ENCODE data around the gene HGFAC.

Gene HGFAC

DNA sequence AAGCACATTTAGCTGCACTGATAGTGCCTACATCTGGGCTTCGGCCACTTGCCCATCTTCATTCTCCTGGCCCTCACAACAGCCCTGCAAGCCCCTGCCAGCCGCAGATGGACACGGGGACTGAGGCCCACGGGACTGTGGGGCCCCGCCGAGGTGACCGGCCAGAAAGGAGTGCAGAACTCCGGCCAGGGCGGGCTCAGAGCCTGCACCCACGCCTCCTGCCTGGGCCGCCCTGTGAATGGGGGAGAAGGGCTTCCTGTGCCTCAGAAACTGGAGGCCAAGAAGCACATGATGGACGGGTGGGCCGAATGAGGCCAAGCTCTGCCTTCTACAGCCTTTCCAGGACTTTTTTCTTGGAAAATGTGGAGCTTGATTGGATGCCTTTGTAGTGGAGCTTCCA, 35.7 kb upstream of the HGFAC start:
- H3K4me3 ChIP-seq (ENCODE audit: low read length), result no peak overlapping the region
- no peaks in the 10 kb centered on the region for H3K4me1 ChIP-seq (ENCODE audit: low read length)
- H3K36me3 ChIP-seq (replicated peaks; ENCODE audit: low read depth, low read length), result peaks cover 9% of the 10 kb centered on the region
- H3K79me2 ChIP-seq (ENCODE audit: low read length), result peaks cover 40% of the 10 kb centered on the region
- no peak overlapping the region for H2AFZ ChIP-seq (ENCODE audit: low read depth, low read length)
- H3K9ac ChIP-seq (ENCODE audit: low read length), result no peak overlapping the region
- H3K9me3 ChIP-seq (ENCODE audit: insufficient read depth, low read length), result no peaks in the 10 kb centered on the region
- peaks cover 33% of the 10 kb centered on the region for H4K20me1 ChIP-seq (ENCODE audit: insufficient read depth, low read length)
- no peak overlapping the region for H3K4me2 ChIP-seq (ENCODE audit: low read length)
- TF ChIP-seq CTCF (IDR thresholded peaks at IDR 0.05; ENCODE audit: low read depth, low read length) (no peak), EZH2phosphoT487 (IDR thresholded peaks at IDR 0.05; ENCODE audit: low read depth) (no peak)
- H3K27ac ChIP-seq (ENCODE audit: low read length), result no peak overlapping the region
- no peaks in the 10 kb centered on the region for H3K27me3 ChIP-seq (ENCODE audit: low read depth, low read length)

DNA sequence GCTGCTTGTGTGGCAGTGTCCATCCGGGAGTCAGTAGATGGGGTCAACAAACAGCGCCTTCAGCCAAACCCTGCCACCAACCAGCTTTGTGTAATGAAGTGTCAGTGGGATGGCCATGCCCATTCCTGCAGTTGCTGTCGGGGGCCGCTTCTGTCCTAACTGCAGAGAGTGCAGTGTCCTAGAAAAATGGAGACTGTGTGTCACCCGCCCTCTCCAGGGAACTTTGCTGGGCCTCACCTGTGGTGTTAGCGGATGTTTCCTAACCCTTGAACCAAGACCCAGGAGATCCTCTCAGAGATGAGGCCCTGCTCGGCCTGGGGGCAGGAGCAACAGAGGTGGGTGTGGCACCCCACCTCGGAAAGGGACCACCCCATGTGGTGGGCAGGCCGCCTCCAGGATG, 35.3 kb upstream of the HGFAC start:
- Histone ChIP-seq H3K4me2 (ENCODE audit: low read length) (no peak overlapping the region), H3K27ac (ENCODE audit: low read length) (no peak overlapping the region), H3K9me3 (ENCODE audit: insufficient read depth, low read length) (no peaks in the 10 kb centered on the region), H2AFZ (ENCODE audit: low read depth, low read length) (no peak overlapping the region), H3K4me1 (ENCODE audit: low read length) (no peaks in the 10 kb centered on the region), H3K4me3 (ENCODE audit: low read length) (no peak overlapping the region), H4K20me1 (ENCODE audit: insufficient read depth, low read length) (peaks cover 29% of the 10 kb centered on the region), H3K9ac (ENCODE audit: low read length) (no peak overlapping the region), H3K79me2 (ENCODE audit: low read length) (peaks cover 44% of the 10 kb centered on the region), H3K36me3 (replicated peaks; ENCODE audit: low read depth, low read length) (peaks cover 9% of the 10 kb centered on the region), H3K27me3 (ENCODE audit: low read depth, low read length) (no peaks in the 10 kb centered on the region)
- TF ChIP-seq CTCF (IDR thresholded peaks at IDR 0.05; ENCODE audit: low read depth, low read length) (no peak), EZH2phosphoT487 (IDR thresholded peaks at IDR 0.05; ENCODE audit: low read depth) (no peak)

DNA sequence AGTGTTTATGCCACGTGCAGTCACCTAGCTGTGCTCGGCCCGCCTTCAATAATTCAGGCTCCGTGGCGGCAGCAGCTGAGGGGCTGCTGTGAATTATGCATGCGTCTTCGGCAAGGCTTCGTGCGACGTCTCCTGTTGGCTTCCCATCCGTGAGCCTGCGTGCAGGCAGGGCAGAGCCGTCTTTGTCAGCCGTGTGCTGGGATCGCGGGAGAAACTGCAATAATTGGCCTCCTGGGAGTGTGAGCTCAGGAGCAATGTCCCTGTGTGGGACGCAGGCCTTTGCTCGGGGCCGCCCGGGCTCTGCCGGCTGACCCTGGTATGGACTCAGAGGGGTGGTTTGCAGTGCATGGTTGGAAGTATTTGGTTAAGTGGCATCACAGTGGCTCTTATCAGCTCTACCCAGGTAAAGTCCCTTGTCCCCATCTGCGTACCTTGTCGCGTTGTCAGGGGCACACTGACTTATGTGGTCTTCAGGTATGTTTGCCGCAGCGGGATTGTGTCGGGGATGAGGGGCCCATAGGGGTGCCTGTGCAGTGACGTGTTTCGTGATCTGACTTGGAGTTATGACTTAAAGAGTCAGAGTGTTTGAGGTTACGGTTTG, 34.5 kb upstream of the HGFAC start:
- Histone ChIP-seq H3K36me3 (replicated peaks; ENCODE audit: low read depth, low read length) (peaks cover 9% of the 10 kb centered on the region), H3K27ac (ENCODE audit: low read length) (no peak overlapping the region), H4K20me1 (ENCODE audit: insufficient read depth, low read length) (peaks cover 30% of the 10 kb centered on the region), H3K27me3 (ENCODE audit: low read depth, low read length) (no peaks in the 10 kb centered on the region), H3K9ac (ENCODE audit: low read length) (no peak overlapping the region), H3K4me2 (ENCODE audit: low read length) (no peak overlapping the region), H3K9me3 (ENCODE audit: insufficient read depth, low read length) (no peaks in the 10 kb centered on the region), H3K79me2 (ENCODE audit: low read length) (peaks cover 53% of the 10 kb centered on the region), H2AFZ (ENCODE audit: low read depth, low read length) (no peak overlapping the region), H3K4me3 (ENCODE audit: low read length) (no peak overlapping the region), H3K4me1 (ENCODE audit: low read length) (peaks cover 4% of the 10 kb centered on the region)
- no peak for TF ChIP-seq EZH2phosphoT487 (IDR thresholded peaks at IDR 0.05; ENCODE audit: low read depth)
- TF ChIP-seq CTCF (IDR thresholded peaks at IDR 0.05; ENCODE audit: low read depth, low read length), result no peak

- no peak for TF ChIP-seq EZH2phosphoT487 (IDR thresholded peaks at IDR 0.05; ENCODE audit: low read depth)
- no peak for TF ChIP-seq CTCF (IDR thresholded peaks at IDR 0.05; ENCODE audit: low read depth, low read length)
- Histone ChIP-seq H3K9me3 (ENCODE audit: insufficient read depth, low read length) (no peaks in the 10 kb centered on the region), H3K36me3 (replicated peaks; ENCODE audit: low read depth, low read length) (peaks cover 4% of the 10 kb centered on the region), H3K9ac (ENCODE audit: low read length) (no peak overlapping the region), H3K79me2 (ENCODE audit: low read length) (peaks cover 53% of the 10 kb centered on the region), H2AFZ (ENCODE audit: low read depth, low read length) (no peak overlapping the region), H3K4me2 (ENCODE audit: low read length) (no peak overlapping the region), H3K4me3 (ENCODE audit: low read length) (no peak overlapping the region), H4K20me1 (ENCODE audit: insufficient read depth, low read length) (peaks cover 30% of the 10 kb centered on the region), H3K4me1 (ENCODE audit: low read length) (peaks cover 11% of the 10 kb centered on the region), H3K27me3 (ENCODE audit: low read depth, low read length) (no peaks in the 10 kb centered on the region), H3K27ac (ENCODE audit: low read length) (no peak overlapping the region)
These were observed 33.6 kb upstream of the HGFAC start for GRCh38 chr4:3407930-3408792.
